ENCODE measurements around the gene TMEM8B. TPM values are rescaled to one million over a fixed set of nuclear protein-coding genes. Genes with fewer than 3 reads are reported as not detected.

The TMEM8B gene
- polyA plus RNA-seq, 1 donor = 33.8 TPM

DNA sequence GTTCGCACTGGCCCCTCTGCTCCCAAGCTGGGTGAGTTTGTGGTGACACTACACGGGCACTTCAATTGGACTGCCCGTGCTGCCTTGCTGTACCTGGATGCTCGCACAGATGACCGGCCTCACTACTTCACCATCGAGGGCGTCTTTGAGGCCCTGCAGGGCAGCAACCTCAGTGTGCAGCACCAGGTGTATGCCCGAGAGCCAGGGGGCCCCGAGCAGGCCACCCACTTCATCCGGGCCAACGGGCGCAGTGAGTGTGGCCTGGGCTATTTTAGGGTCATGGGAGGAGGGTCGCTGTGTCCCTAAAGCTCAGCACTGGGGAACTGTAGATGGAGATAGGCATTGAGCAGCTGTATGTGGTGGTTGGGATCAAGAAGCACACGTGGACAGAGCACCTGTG is 36.2 kb upstream of the TMEM8B start:
- no peak overlapping the region for H3K4me3 ChIP-seq (ENCODE audit: low read length)

DNA sequence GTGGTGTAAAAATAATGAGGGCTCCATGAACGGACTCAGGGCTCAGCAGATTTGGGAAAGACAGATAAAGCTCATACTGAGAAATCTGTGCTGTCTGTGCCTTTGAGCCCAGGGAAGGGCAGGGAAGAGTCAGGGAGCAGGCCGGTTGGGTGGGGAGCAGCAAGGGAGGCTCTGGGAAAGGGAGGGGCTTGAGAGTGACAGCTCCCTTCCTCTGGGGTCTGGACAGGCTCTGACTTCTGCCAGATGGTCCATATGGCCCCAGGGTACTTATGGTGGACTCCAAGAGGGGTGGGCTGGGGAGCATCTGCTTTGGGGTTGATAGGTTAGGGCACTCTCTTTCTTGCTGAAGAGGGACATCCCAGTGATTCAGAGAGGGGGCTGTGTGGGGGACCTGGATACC is 35.6 kb upstream of the TMEM8B start:
- DNase-seq = no peak
- Histone ChIP-seq H3K27ac (ENCODE audit: low read length) (no peak overlapping the region), H3K4me1 (ENCODE audit: control insufficient read depth, insufficient read depth, low read length) (peaks cover 7% of the 10 kb centered on the region), H3K36me3 (ENCODE audit: control insufficient read depth, insufficient read depth, low read length) (peaks cover 5% of the 10 kb centered on the region), H3K9me3 (ENCODE audit: control insufficient read depth, low read depth, low read length) (no peaks in the 10 kb centered on the region), H3K4me3 (ENCODE audit: low read length) (no peak overlapping the region), H3K27me3 (ENCODE audit: control insufficient read depth, insufficient read depth, low read length) (no peaks in the 10 kb centered on the region)
- no CpG with 5 or more reads among the region's 2 CpGs for WGBS (ENCODE audit: insufficient coverage, low lambda C conversion rate)

More for the DNA sequence above, 36.2 kb upstream of the TMEM8B start:
- Histone ChIP-seq H3K4me1 (ENCODE audit: control insufficient read depth, insufficient read depth, low read length) (peaks cover 7% of the 10 kb centered on the region), H3K27me3 (ENCODE audit: control insufficient read depth, insufficient read depth, low read length) (no peaks in the 10 kb centered on the region), H3K27ac (ENCODE audit: low read length) (no peak overlapping the region), H3K36me3 (ENCODE audit: control insufficient read depth, insufficient read depth, low read length) (peaks cover 5% of the 10 kb centered on the region), H3K9me3 (ENCODE audit: control insufficient read depth, low read depth, low read length) (no peaks in the 10 kb centered on the region)
- DNase-seq = no peak
- no CpG with 5 or more reads among the region's 14 CpGs for WGBS (ENCODE audit: insufficient coverage, low lambda C conversion rate)

DNA sequence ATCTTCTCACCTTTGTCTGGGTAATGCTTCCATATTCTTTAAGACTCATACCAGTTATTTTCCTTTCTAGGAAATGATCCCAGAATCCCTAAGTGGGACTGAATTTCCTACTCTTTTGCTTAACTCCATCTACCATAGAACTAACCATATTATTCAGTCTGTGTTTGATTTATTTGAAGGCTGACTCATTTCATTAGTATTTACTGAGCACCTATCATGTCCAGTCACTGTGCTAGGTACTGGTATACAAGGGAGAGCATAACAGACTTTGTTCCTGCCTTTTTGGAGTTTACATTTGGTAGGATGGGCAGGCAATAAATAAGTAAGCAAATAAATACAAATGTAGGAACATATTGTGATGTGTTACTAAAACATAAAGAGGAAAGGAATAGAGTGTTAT is 33.3 kb upstream of the TMEM8B start:
- Histone ChIP-seq H3K9me3 (ENCODE audit: control insufficient read depth, low read depth, low read length) (no peaks in the 10 kb centered on the region), H3K36me3 (ENCODE audit: control insufficient read depth, insufficient read depth, low read length) (peaks cover 16% of the 10 kb centered on the region), H3K27me3 (ENCODE audit: control insufficient read depth, insufficient read depth, low read length) (no peaks in the 10 kb centered on the region), H3K27ac (ENCODE audit: low read length) (no peak overlapping the region), H3K4me3 (ENCODE audit: low read length) (no peak overlapping the region), H3K4me1 (ENCODE audit: control insufficient read depth, insufficient read depth, low read length) (peaks cover 3% of the 10 kb centered on the region)
- DNase-seq = no peak

DNA sequence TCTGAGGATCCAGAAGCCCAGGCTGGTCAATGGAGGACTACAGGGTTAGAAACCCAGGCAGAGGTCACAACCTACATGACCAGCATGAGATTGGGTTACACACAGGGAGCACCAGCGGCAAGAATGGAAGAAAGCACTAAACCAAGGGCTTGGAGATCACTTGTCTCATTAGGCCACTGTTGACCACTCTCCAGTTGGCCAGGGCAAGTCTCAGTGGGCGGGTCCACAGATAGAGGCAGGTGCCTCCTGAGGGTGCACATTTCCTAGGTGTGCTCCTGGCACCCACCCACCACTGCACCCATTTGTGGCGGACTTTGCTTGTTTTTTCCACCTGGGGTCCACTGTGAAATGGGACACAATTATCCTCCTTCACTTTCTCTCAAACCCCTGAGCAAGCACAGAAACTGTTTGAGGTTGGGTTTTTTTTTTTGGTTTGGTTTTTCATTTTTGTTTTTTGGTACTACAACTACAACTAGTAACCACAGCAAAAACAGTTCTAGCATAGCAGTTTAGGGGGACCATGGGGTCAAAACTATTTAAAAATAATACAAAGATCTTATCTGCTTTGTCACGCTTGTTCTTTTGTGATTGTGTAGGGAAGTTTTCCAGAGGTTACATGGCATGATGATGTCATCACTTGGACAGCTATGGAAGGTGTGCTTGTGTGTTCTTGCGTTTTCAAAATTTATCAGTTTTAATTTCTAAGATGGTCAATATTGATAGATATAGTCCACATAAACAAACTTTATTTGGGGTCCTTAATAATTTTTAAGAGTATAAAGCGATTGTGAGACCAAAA is 31.5 kb upstream of the TMEM8B start:
- no peak overlapping the region for H3K27ac ChIP-seq (ENCODE audit: low read length)
- no peaks in the 10 kb centered on the region for H3K9me3 ChIP-seq (ENCODE audit: control insufficient read depth, low read depth, low read length)
- 88% methylated on average over 2 of the region's 6 CpGs for WGBS (ENCODE audit: insufficient coverage, low lambda C conversion rate)
- DNase-seq = no peak
- no peaks in the 10 kb centered on the region for H3K27me3 ChIP-seq (ENCODE audit: control insufficient read depth, insufficient read depth, low read length)
- H3K36me3 ChIP-seq (ENCODE audit: control insufficient read depth, insufficient read depth, low read length) = peaks cover 32% of the 10 kb centered on the region
- no peaks in the 10 kb centered on the region for H3K4me1 ChIP-seq (ENCODE audit: control insufficient read depth, insufficient read depth, low read length)
- no peak overlapping the region for H3K4me3 ChIP-seq (ENCODE audit: low read length)

DNA sequence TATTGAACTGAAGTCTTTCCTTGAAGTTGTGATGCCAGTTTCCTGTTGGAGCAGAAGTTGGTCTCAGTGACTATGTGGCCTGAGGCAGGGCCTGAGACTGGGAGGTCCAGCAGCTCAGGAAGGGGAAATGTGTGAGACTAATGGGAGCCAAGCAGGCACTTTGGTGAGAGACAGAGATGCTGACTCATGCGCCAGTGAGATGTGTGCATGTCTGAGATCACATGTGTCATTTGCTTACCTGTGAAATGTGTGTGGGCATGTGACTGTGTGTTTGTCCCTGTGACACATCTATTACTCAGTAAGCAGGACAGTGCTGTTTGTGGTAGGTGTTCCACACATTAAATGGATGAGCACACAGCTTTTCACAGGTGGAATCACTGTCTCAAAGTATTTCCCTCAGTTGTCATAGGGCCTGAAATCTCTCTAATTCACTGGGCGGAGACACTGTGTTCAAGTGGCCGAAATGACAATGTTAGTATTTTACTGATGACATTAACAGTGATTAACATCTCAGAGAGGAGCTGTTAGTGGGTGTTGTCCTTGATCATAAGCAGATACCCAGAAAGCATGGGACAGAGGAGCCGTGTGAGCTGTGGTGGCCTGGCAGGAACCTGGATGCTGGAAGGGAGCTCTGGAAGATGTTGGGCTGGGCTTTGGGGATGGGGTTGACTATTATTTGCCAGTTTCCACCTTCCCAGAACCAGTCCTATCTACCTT is 30.2 kb upstream of the TMEM8B start:
- H3K27me3 ChIP-seq (ENCODE audit: control insufficient read depth, insufficient read depth, low read length) = no peaks in the 10 kb centered on the region
- no peak overlapping the region for H3K27ac ChIP-seq (ENCODE audit: low read length)
- H3K9me3 ChIP-seq (ENCODE audit: control insufficient read depth, low read depth, low read length) = no peaks in the 10 kb centered on the region
- H3K4me3 ChIP-seq (ENCODE audit: low read length) = no peak overlapping the region
- no peaks in the 10 kb centered on the region for H3K4me1 ChIP-seq (ENCODE audit: control insufficient read depth, insufficient read depth, low read length)
- WGBS (ENCODE audit: insufficient coverage, low lambda C conversion rate) = no CpG with 5 or more reads among the region's 4 CpGs
- peak in 1 of 2 donors; percentile 9 for DNase-seq
- H3K36me3 ChIP-seq (ENCODE audit: control insufficient read depth, insufficient read depth, low read length) = peaks cover 35% of the 10 kb centered on the region

DNA sequence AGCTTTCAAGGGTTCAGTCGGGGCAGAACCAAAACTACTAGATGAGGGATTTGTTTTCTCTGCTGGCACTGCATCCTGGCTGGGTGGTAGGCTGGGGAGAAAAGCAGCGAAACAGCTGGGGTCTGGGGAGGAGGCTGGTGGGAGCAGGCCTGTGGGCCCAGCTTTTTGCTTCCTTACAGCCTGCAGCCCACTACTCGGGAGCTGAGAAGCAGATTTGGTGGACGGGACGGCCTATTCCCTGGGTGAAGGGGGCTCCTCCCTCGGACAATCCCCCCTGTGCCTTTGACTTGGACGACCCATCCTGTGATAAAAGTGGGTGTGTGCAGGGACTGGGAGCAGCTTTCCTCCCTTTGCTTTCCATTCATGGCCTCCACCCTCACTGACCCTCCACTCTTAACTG is 28.5 kb upstream of the TMEM8B start:
- Histone ChIP-seq H3K27ac (ENCODE audit: low read length) (no peak overlapping the region), H3K36me3 (ENCODE audit: control insufficient read depth, insufficient read depth, low read length) (peaks cover 44% of the 10 kb centered on the region), H3K27me3 (ENCODE audit: control insufficient read depth, insufficient read depth, low read length) (no peaks in the 10 kb centered on the region), H3K9me3 (ENCODE audit: control insufficient read depth, low read depth, low read length) (no peaks in the 10 kb centered on the region), H3K4me3 (ENCODE audit: low read length) (no peak overlapping the region), H3K4me1 (ENCODE audit: control insufficient read depth, insufficient read depth, low read length) (no peaks in the 10 kb centered on the region)
- WGBS (ENCODE audit: insufficient coverage, low lambda C conversion rate) = no CpG with 5 or more reads among the region's 7 CpGs
- no peak for DNase-seq

DNA sequence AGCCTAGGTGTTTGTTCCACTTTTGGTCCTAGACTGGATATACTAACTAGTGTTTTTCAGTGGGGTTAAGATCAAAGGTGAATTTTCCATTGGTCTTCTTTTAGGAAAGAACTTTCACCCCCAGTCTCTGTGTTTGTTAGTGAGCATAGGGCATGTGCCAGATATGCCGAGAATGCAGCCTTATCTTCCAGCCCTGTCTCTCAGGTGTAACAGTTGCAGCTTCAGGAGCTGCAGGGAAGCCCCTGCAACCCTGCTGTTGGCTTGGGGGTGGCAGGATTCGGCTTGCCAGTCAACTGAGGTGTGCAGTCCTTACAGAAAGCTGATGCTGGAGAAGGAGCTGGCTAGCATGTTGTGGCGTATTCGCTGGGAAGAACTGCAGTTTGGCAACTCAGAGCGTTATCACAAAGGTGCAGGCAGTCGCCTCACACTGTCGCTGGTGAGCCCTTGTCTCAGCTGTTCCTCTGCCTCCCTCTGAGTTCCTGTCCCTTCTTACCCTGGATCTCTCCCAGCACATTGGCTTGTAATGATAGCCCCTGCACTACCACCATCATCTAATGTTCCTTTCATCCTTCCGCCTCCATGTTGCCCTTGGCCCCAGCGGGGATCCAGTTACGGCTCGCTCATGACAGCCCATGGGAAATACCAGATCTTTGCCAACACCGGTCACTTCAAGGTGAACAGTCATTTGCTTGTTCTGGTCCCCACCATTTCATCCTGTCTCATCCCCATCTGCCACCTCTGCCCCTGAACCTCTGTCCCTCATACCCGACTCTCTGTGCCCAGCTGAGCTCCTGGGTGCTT is 27.5 kb upstream of the TMEM8B start:
- no peaks in the 10 kb centered on the region for H3K27me3 ChIP-seq (ENCODE audit: control insufficient read depth, insufficient read depth, low read length)
- H3K4me1 ChIP-seq (ENCODE audit: control insufficient read depth, insufficient read depth, low read length) = no peaks in the 10 kb centered on the region
- WGBS (ENCODE audit: insufficient coverage, low lambda C conversion rate) = no CpG with 5 or more reads among the region's 13 CpGs
- no peak overlapping the region for H3K4me3 ChIP-seq (ENCODE audit: low read length)
- peaks cover 54% of the 10 kb centered on the region for H3K36me3 ChIP-seq (ENCODE audit: control insufficient read depth, insufficient read depth, low read length)
- H3K9me3 ChIP-seq (ENCODE audit: control insufficient read depth, low read depth, low read length) = no peaks in the 10 kb centered on the region
- no peak overlapping the region for H3K27ac ChIP-seq (ENCODE audit: low read length)
- no peak for DNase-seq

DNA sequence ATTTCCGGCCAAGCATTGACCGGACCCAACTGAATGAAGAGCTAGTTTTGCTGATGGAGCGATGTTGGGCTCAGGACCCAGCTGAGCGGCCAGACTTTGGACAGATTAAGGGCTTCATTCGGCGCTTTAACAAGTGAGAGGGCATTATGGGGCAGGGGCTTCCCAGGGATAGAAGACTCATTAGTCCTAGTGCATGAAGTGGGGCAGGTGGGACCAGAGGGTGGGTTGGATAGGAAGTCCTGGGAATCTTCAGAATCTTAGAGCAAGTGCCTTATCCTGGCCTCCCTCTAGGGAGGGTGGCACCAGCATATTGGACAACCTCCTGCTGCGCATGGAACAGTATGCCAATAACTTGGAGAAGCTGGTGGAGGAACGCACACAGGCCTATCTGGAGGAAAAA is 22.9 kb upstream of the TMEM8B start:
- no peaks in the 10 kb centered on the region for H3K9me3 ChIP-seq (ENCODE audit: control insufficient read depth, low read depth, low read length)
- no CpG with 5 or more reads among the region's 8 CpGs for WGBS (ENCODE audit: insufficient coverage, low lambda C conversion rate)
- no peak overlapping the region for H3K4me3 ChIP-seq (ENCODE audit: low read length)
- H3K27me3 ChIP-seq (ENCODE audit: control insufficient read depth, insufficient read depth, low read length) = no peaks in the 10 kb centered on the region
- H3K4me1 ChIP-seq (ENCODE audit: control insufficient read depth, insufficient read depth, low read length) = no peaks in the 10 kb centered on the region
- H3K36me3 ChIP-seq (ENCODE audit: control insufficient read depth, insufficient read depth, low read length) = peaks cover 58% of the 10 kb centered on the region
- no peak for DNase-seq
- H3K27ac ChIP-seq (ENCODE audit: low read length) = no peak overlapping the region

DNA sequence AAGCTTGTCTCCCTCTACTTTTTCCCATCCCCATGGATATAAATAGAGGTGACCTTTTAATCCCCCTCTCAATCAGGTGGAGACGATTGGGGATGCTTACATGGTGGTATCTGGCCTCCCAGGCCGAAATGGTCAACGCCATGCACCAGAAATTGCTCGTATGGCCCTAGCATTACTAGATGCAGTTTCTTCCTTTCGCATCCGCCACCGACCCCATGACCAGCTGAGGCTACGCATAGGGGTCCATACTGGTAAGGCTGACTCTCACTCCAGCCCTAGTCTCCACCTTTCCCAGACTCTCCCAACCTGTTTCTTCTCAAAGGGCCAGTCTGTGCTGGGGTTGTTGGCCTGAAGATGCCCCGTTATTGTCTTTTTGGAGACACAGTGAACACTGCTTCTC is 20.6 kb upstream of the TMEM8B start:
- WGBS (ENCODE audit: insufficient coverage, low lambda C conversion rate) = 100% methylated on average over 1 of the region's 9 CpGs
- Histone ChIP-seq H3K4me1 (ENCODE audit: control insufficient read depth, insufficient read depth, low read length) (peaks cover 11% of the 10 kb centered on the region), H3K9me3 (ENCODE audit: control insufficient read depth, low read depth, low read length) (no peaks in the 10 kb centered on the region), H3K27me3 (ENCODE audit: control insufficient read depth, insufficient read depth, low read length) (no peaks in the 10 kb centered on the region), H3K27ac (ENCODE audit: low read length) (no peak overlapping the region), H3K36me3 (ENCODE audit: control insufficient read depth, insufficient read depth, low read length) (peaks cover 43% of the 10 kb centered on the region), H3K4me3 (ENCODE audit: low read length) (no peak overlapping the region)
- no peak for DNase-seq

DNA sequence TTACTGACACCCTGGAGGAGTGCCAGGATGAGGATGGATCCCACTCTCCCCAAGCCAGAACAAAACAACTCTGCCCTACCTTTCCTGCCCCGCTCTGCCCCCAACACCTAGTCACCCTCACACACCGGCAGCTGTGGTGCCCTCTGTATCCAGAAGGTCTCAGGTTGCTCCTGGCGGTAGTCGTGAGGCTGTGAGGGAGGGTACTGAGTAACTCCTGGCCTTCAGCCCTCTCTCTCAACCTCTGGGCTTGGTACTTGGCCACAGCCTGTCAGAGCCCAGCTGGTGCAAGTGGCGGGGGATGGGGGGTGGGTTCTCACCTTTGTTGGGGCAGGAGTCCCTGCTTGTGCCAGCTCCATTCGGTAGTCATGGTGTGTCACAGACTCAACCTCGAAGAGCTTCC is 18.9 kb upstream of the TMEM8B start:
- Histone ChIP-seq H3K4me3 (ENCODE audit: low read length) (no peak overlapping the region), H3K4me1 (ENCODE audit: control insufficient read depth, insufficient read depth, low read length) (peaks cover 19% of the 10 kb centered on the region), H3K9me3 (ENCODE audit: control insufficient read depth, low read depth, low read length) (no peaks in the 10 kb centered on the region), H3K27ac (ENCODE audit: low read length) (no peak overlapping the region), H3K27me3 (ENCODE audit: control insufficient read depth, insufficient read depth, low read length) (no peaks in the 10 kb centered on the region), H3K36me3 (ENCODE audit: control insufficient read depth, insufficient read depth, low read length) (peaks cover 38% of the 10 kb centered on the region)
- WGBS (ENCODE audit: insufficient coverage, low lambda C conversion rate) = no CpG with 5 or more reads among the region's 7 CpGs
- no peak for DNase-seq
